Measurements from ENCODE around the gene TSPO.

Gene TSPO

GRCh38 chr22:43188829-43189545 is 37.6 kb downstream of the TSPO start:
- TF ChIP-seq YY1 (IDR thresholded peaks at IDR 0.05; ENCODE audit: insufficient read depth, insufficient read length): no peak
- TF ChIP-seq ZNF274 (IDR thresholded peaks at IDR 0.05; ENCODE audit: low read depth, low read length): no peak
- no peak for TF ChIP-seq SUZ12 (IDR thresholded peaks at IDR 0.05; ENCODE audit: extremely low read depth, insufficient read depth, insufficient read length)
- no peak overlapping the region for H3K9ac ChIP-seq (ENCODE audit: insufficient read length, low read depth)
- peaks cover 10% of the 10 kb centered on the region for H3K36me3 ChIP-seq (ENCODE audit: insufficient read depth, insufficient read length, low read length)
- no peak overlapping the region for H3K4me3 ChIP-seq (ENCODE audit: insufficient read length, low read depth)
- no peaks in the 10 kb centered on the region for H3K9me3 ChIP-seq (ENCODE audit: insufficient read depth, low read length)
- no peaks in the 10 kb centered on the region for H3K27me3 ChIP-seq (ENCODE audit: insufficient read depth, insufficient read length)
- DNase-seq (ENCODE audit: low read depth, low spot score): no peak
- peaks cover 6% of the 10 kb centered on the region for H3K4me1 ChIP-seq (ENCODE audit: insufficient read depth, insufficient read length)

- DNase-seq (ENCODE audit: low read depth, low spot score): no peak
- Histone ChIP-seq H3K4me1 (ENCODE audit: insufficient read depth, insufficient read length) (no peaks in the 10 kb centered on the region), H3K9ac (ENCODE audit: insufficient read length, low read depth) (no peak overlapping the region), H3K4me3 (ENCODE audit: insufficient read length, low read depth) (no peak overlapping the region), H3K9me3 (ENCODE audit: insufficient read depth, low read length) (no peaks in the 10 kb centered on the region), H3K36me3 (ENCODE audit: insufficient read depth, insufficient read length, low read length) (no peaks in the 10 kb centered on the region), H3K27me3 (ENCODE audit: insufficient read depth, insufficient read length) (no peaks in the 10 kb centered on the region)
- TF ChIP-seq ZNF274 (IDR thresholded peaks at IDR 0.05; ENCODE audit: low read depth, low read length) (no peak), YY1 (IDR thresholded peaks at IDR 0.05; ENCODE audit: insufficient read depth, insufficient read length) (no peak), SUZ12 (IDR thresholded peaks at IDR 0.05; ENCODE audit: extremely low read depth, insufficient read depth, insufficient read length) (no peak)
Measured at GRCh38 chr22:43191831-43192230, 40.5 kb downstream of the TSPO start.

- H3K9ac ChIP-seq (ENCODE audit: insufficient read length, low read depth): no peak overlapping the region
- no peak overlapping the region for H3K4me3 ChIP-seq (ENCODE audit: insufficient read length, low read depth)
- H3K4me1 ChIP-seq (ENCODE audit: insufficient read depth, insufficient read length): peaks cover 5% of the 10 kb centered on the region
- H3K36me3 ChIP-seq (ENCODE audit: insufficient read depth, insufficient read length, low read length): no peaks in the 10 kb centered on the region
- TF ChIP-seq ZNF274 (IDR thresholded peaks at IDR 0.05; ENCODE audit: low read depth, low read length) (no peak), YY1 (IDR thresholded peaks at IDR 0.05; ENCODE audit: insufficient read depth, insufficient read length) (no peak), SUZ12 (IDR thresholded peaks at IDR 0.05; ENCODE audit: extremely low read depth, insufficient read depth, insufficient read length) (no peak)
- H3K9me3 ChIP-seq (ENCODE audit: insufficient read depth, low read length): no peaks in the 10 kb centered on the region
- H3K27me3 ChIP-seq (ENCODE audit: insufficient read depth, insufficient read length): no peaks in the 10 kb centered on the region
- DNase-seq (ENCODE audit: low read depth, low spot score): no peak
Measured at GRCh38 chr22:43197271-43197941, 46.0 kb downstream of the TSPO start.

- Histone ChIP-seq H3K4me1 (ENCODE audit: insufficient read depth, insufficient read length) (peaks cover 8% of the 10 kb centered on the region), H3K36me3 (ENCODE audit: insufficient read depth, insufficient read length, low read length) (no peaks in the 10 kb centered on the region), H3K9ac (ENCODE audit: insufficient read length, low read depth) (no peak overlapping the region), H3K4me3 (ENCODE audit: insufficient read length, low read depth) (no peak overlapping the region), H3K27me3 (ENCODE audit: insufficient read depth, insufficient read length) (no peaks in the 10 kb centered on the region), H3K9me3 (ENCODE audit: insufficient read depth, low read length) (no peaks in the 10 kb centered on the region)
- no peak for TF ChIP-seq ZNF274 (IDR thresholded peaks at IDR 0.05; ENCODE audit: low read depth, low read length)
- no peak for TF ChIP-seq YY1 (IDR thresholded peaks at IDR 0.05; ENCODE audit: insufficient read depth, insufficient read length)
- TF ChIP-seq SUZ12 (IDR thresholded peaks at IDR 0.05; ENCODE audit: extremely low read depth, insufficient read depth, insufficient read length): no peak
- DNase-seq (ENCODE audit: low read depth, low spot score): no peak
Measured at GRCh38 chr22:43198126-43198525, 46.8 kb downstream of the TSPO start.

- H3K36me3 ChIP-seq (ENCODE audit: insufficient read depth, insufficient read length, low read length): no peaks in the 10 kb centered on the region
- no peaks in the 10 kb centered on the region for H3K27me3 ChIP-seq (ENCODE audit: insufficient read depth, insufficient read length)
- H3K9ac ChIP-seq (ENCODE audit: insufficient read length, low read depth): no peak overlapping the region
- H3K9me3 ChIP-seq (ENCODE audit: insufficient read depth, low read length): no peaks in the 10 kb centered on the region
- no peak overlapping the region for H3K4me3 ChIP-seq (ENCODE audit: insufficient read length, low read depth)
- TF ChIP-seq SUZ12 (IDR thresholded peaks at IDR 0.05; ENCODE audit: extremely low read depth, insufficient read depth, insufficient read length) (no peak), YY1 (IDR thresholded peaks at IDR 0.05; ENCODE audit: insufficient read depth, insufficient read length) (no peak), ZNF274 (IDR thresholded peaks at IDR 0.05; ENCODE audit: low read depth, low read length) (no peak)
- no peak for DNase-seq (ENCODE audit: low read depth, low spot score)
- H3K4me1 ChIP-seq (ENCODE audit: insufficient read depth, insufficient read length): peaks cover 11% of the 10 kb centered on the region
Measured at GRCh38 chr22:43198936-43199335, 47.6 kb downstream of the TSPO start.

GRCh38 chr22:43199541-43199940 is 48.2 kb downstream of the TSPO start:
- peaks cover 12% of the 10 kb centered on the region for H3K4me1 ChIP-seq (ENCODE audit: insufficient read depth, insufficient read length)
- no peak overlapping the region for H3K4me3 ChIP-seq (ENCODE audit: insufficient read length, low read depth)
- H3K9ac ChIP-seq (ENCODE audit: insufficient read length, low read depth): no peak overlapping the region
- H3K27me3 ChIP-seq (ENCODE audit: insufficient read depth, insufficient read length): no peaks in the 10 kb centered on the region
- TF ChIP-seq ZNF274 (IDR thresholded peaks at IDR 0.05; ENCODE audit: low read depth, low read length) (no peak), YY1 (IDR thresholded peaks at IDR 0.05; ENCODE audit: insufficient read depth, insufficient read length) (no peak)
- H3K36me3 ChIP-seq (ENCODE audit: insufficient read depth, insufficient read length, low read length): no peaks in the 10 kb centered on the region
- H3K9me3 ChIP-seq (ENCODE audit: insufficient read depth, low read length): no peaks in the 10 kb centered on the region
- no peak for DNase-seq (ENCODE audit: low read depth, low spot score)

- TF ChIP-seq SUZ12 (IDR thresholded peaks at IDR 0.05; ENCODE audit: extremely low read depth, insufficient read depth, insufficient read length): no peak
- TF ChIP-seq YY1 (IDR thresholded peaks at IDR 0.05; ENCODE audit: insufficient read depth, insufficient read length): no peak
- no peak for TF ChIP-seq ZNF274 (IDR thresholded peaks at IDR 0.05; ENCODE audit: low read depth, low read length)
- Histone ChIP-seq H3K4me3 (ENCODE audit: insufficient read length, low read depth) (no peak overlapping the region), H3K9me3 (ENCODE audit: insufficient read depth, low read length) (no peaks in the 10 kb centered on the region), H3K27me3 (ENCODE audit: insufficient read depth, insufficient read length) (no peaks in the 10 kb centered on the region), H3K36me3 (ENCODE audit: insufficient read depth, insufficient read length, low read length) (no peaks in the 10 kb centered on the region), H3K4me1 (ENCODE audit: insufficient read depth, insufficient read length) (peaks cover 12% of the 10 kb centered on the region), H3K9ac (ENCODE audit: insufficient read length, low read depth) (no peak overlapping the region)
- no peak for DNase-seq (ENCODE audit: low read depth, low spot score)
Measured at GRCh38 chr22:43200031-43200430, 48.7 kb downstream of the TSPO start.

Data from NT2/D1 (cell line).